AML-193 (cell line): ENCODE measurements around the gene PTPN22.

Source experiments
- DNase-seq, 2 experiments: peaks; one replicate each; lab custom pipeline; 2025; lab: John Stamatoyannopoulos, UW

The PTPN22 gene

GRCh38 chr1:113887402-113888175 lies 16.1 kb upstream of the PTPN22 start, which contains the start of gene BCL2L15:
TSS of gene BCL2L15 (minus strand) at chr1:113887581. CDS start at chr1:113887375, 206 bp downstream.
- no peak for DNase-seq

DNA sequence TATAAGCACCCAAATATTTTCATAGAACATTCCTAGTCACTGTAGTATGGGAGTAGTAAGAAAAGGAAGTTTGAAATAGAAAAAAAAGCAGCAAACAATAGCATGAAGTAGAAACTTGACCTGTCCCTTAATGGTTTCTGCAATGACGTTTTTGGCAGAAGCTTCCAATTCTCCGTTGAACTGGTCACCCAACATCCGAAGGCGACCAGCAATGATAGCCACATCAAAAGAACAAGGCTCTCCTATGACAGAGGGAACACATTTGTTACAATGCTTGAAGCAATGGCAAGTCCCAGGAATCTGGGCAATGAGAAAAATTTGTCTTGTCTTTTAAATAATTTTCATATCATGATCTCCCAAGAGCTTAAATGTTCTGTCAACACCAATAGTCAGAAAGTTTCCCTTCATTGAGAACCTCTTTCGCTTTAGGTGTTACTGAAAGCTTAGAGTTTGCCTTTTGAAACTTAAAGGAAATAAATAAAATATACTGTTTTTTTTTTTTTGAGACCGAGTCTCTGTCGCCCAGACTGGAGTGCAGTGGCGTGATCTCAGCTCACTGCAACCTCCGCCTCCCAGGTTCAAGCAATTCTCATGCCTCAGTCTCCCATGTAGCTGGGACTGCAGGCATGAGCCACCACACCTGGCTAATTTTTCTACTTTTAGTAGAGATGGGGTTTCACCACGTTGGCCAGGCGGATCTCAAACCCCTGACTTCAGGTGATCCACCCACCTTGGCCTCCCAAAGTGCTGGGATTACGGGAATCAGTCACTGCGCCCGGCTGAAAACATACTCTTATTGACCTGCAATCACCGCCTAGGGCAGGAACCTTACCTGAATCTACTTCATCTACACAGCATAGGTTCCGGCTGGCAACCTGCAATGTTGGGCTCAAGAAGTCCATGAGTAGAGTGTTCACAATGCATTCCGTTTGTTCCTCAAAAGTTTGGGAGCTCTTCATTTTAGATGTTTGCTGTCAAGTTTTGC lies 15.2 kb upstream of the PTPN22 start:
- no peak for DNase-seq

DNA sequence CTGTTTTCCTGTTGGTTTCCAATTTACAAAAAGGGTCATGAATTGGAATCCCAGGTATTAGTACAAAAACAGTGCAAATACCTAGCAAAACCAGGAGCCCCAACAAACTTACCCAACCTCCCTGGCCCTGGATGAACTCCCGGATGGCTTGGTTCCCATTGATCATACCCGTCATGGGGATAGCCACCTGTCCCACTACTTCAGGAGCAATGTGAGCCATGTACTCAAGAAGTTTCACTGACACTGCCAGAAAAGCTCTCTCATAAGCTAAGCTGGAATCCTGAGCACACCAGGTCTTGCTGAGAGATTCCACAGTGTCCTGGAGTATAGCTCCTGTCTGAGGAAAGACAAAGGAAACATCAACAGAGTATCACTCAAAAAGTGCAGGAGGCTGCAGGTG lies 10.1 kb upstream of the PTPN22 start:
- DNase-seq, result no peak

DNA sequence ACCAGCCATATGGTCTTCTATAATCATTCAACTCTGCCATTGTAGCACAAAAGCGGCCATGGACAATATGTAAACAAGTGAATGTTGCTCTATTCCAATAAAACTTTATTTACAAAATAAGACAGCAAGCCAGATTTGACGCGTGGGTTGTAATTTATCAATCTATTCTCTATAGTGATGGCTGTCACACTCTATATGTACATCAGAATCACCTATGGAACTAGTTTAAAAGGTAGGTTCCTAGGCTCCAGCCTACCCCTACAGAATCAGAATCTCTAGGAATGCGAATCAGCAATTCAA lies 8.2 kb upstream of the PTPN22 start:
- no peak for DNase-seq

GRCh38 chr1:113876176-113876575 lies 4.7 kb upstream of the PTPN22 start:
- no peak for DNase-seq

DNA sequence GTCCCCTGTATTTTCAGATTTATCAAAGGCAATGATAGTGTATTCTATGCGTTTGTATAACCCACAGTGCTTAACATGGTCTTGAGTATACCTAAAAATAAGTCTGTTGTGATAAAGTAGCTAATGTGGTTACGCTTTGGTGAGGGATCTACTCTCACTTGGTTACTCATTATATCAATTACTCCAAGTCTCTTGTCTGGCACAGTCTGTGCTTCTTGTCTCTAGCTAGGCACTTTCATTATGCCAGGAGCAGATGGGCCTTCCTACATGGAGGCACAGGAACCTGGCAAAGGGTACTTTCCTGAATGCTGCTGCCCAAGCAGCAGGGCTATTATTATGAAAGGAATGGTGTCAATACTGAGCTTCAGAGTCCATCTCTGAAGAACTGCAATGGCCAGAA lies 4.2 kb upstream of the PTPN22 start:
- no peak for DNase-seq

DNA sequence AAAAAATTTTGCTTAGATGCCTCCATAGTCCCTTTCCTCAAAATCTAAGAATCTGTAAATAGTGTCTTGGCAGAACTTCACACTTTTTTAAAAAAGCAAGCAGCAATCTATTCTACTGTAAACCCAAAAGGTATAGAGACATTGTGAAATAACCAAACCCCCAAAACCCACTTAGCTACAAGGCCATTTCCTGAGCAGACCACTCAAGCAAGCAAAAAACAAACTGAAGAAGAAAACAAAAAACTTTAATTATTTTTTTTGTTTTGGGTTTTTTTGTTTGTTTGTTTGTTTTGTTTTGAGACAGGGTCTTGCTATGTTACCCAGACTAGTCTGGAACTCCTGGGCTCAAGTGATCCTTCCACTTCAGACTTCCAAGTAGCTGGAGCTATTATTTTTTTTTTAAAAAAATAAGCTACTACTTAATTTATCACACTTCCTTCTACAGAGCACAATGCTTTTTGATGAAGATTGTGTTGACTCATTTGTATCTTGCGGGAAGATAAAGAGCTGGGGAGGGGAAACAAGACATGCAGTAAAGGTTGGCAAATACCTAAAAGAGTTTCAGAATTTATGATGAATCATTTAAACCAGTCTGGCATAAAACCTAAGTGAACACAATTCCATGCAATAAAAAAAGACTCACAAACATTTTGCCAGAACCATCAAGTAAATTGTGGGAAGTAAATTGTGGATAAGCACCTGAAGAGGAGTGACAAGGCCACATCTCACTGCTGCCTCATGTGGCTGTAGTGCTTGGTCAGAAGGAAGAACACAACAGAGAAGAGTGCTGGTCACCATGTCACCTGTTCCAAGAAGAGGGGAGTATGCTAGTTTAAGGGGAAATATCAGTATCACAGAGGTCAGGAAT lies 2.7 kb upstream of the PTPN22 start:
- DNase-seq, result peak; percentile 62 to 69

GRCh38 chr1:113872219-113872935 lies 865 bp upstream of the PTPN22 start:
- peak; percentile 93 to 95 for DNase-seq

GRCh38 chr1:113870778-113871177 lies 734 bp downstream of the PTPN22 start:
- DNase-seq, result no peak

DNA sequence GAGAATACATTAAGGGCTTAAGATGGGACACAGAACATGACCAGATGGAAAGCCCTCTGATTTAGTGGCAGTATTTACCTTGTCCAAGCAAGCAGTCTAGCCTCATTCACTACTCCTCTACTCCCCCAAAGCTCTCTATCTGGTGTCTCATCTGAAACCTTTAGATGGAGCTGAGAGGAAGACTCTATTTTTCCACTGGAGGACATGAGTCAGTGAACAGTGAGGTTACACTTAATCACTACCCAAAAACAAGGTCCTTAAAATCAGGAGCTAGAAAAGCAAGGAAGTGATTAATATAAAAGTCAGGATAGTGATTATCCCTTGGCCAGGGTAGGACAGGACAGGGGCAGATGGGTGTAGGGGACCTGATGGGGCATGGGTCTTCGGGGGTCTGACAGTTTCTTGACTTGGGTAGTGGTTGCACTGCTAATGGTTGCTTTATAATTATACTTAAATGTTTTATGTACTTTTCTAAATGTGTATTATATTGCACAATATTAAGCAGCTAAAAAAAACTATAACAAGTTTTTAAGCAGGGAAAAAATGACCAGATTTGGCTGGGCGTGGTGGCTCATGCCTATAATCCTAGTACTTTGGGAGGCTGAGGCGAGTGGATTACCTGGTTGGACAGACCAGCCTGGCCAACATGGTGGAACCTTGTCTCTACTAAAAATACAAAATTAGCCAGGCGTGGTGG lies 3.0 kb downstream of the PTPN22 start:
- no peak for DNase-seq

GRCh38 chr1:113861641-113862040 lies 9.9 kb downstream of the PTPN22 start:
- peak; percentile 26 to 29 for DNase-seq

DNA sequence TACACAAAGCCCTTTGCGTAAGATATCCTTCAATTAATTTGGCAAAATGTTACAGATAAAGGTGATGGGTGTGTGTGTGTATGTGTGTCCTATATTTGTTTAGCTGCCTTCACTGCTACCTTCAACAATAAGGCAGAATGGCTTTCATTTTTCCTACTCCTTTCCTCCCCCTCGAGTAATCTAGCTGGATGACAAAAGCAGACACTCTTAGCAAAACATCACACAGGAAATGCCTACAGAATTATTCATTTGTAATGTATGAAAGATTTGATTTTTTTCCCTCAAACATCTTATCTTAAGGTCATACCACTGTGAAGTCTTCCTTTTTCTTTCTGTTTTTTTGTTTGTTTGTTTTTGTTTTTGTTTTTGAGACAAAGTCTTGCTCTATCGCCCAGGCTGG lies 10.6 kb downstream of the PTPN22 start:
- no peak for DNase-seq

DNA sequence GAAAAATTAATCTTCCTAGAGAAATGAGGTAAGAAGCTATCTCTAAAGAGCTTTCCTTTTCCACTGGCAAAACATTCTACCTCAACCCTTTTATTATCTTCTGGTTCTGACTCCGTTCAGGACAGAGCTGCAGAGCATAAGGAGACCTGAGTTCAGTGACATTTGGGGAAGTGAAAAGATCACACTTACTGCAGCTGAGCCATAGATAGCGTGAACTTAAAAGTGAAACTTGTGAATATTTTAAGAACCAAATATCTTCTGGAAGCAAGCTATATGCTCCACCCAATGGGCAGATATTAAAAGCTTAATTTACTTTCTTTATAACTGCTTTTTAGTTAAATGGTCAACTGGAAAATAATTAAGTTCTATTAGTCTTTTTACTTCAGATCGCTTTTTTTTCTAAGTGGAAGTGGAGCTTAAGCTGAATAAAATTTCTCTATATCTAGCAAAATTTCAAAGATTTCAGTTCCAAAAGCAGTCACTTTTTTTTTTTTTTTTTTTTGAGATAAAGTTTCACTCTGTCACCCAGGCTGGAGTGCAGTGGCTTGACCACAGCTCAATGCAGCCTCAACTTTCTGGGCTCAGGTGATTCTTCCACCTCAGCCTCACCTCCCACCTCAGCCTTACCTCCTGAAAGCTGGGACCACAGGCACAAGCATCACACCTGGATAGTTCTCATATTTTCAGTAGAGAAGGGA lies 11.9 kb downstream of the PTPN22 start:
- peak; percentile 53 to 56 for DNase-seq

DNA sequence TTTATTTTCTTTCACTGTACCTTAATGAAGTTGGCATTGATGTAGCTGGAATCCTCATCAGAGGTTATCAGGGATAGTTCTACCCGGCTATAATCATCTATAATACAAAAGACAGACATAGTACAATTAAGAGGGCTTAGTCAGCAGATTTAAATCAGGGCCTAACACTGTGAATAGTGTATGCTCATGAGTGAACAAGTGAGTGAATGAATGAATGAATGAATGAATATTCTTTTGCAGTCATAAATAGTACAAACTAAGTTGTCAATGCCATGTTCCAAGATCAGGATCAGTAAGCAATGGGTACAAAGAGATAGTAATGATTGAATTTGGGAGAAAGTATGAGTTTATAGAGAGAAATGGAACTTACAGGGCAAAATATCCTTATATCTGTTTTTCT lies 12.5 kb downstream of the PTPN22 start:
- DNase-seq, result no peak

- no peak for DNase-seq
Measured at GRCh38 chr1:113858418-113858817, 13.1 kb downstream of the PTPN22 start.

- peak; percentile 34 to 37 for DNase-seq
Measured at GRCh38 chr1:113857776-113858175, 13.7 kb downstream of the PTPN22 start.

DNA sequence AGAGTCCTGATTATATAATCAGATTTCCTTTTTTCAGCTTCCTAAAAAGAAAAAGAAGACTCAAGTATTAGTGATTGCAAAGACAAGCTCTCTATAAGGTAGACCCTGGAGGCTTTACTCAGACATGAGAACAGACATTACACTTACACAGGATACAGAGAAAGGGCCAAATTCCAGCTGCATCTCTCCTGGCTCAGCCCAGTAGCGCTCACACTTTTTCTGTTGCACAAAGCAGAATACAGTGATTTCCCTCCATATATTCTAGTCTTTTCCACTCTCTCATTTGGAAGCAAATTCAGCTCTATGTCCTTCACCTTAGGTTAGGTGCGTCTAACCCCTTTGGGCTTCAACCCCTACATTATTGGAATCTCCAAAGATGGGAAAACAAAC lies 15.1 kb downstream of the PTPN22 start:
- DNase-seq, result no peak

GRCh38 chr1:113855630-113856400 lies 15.7 kb downstream of the PTPN22 start:
- peak in 1 of 2 experiments; percentile 11 for DNase-seq

DNA sequence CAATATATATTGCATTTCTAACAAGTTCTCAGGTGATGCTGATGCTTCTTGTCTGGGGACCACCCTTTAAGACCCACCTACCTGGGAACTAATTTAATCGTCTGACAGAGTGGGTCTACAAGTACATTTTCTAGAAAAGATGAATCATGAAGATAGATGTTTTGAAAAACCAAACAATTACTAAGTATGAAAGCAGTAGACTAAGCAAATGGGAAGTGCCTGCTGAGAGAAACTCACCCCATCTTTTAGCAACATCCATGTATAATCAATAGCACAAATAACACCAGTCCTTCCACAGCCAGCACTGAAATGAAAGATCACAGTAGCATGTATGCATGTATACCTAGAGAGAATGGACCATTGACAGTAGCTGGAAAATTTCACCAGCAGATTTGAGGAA lies 17.3 kb downstream of the PTPN22 start:
- DNase-seq, result no peak
